MV-4-11 (cell line): ENCODE results near the gene MRPS34.

ENCODE experiments used
- DNase-seq: peaks from one replicate; lab custom pipeline; 2025; lab: John Stamatoyannopoulos, UW

MRPS34 gene

GRCh38 chr16:1727651-1728624 is 45.0 kb downstream of the MRPS34 start:
- no peak for DNase-seq

DNA sequence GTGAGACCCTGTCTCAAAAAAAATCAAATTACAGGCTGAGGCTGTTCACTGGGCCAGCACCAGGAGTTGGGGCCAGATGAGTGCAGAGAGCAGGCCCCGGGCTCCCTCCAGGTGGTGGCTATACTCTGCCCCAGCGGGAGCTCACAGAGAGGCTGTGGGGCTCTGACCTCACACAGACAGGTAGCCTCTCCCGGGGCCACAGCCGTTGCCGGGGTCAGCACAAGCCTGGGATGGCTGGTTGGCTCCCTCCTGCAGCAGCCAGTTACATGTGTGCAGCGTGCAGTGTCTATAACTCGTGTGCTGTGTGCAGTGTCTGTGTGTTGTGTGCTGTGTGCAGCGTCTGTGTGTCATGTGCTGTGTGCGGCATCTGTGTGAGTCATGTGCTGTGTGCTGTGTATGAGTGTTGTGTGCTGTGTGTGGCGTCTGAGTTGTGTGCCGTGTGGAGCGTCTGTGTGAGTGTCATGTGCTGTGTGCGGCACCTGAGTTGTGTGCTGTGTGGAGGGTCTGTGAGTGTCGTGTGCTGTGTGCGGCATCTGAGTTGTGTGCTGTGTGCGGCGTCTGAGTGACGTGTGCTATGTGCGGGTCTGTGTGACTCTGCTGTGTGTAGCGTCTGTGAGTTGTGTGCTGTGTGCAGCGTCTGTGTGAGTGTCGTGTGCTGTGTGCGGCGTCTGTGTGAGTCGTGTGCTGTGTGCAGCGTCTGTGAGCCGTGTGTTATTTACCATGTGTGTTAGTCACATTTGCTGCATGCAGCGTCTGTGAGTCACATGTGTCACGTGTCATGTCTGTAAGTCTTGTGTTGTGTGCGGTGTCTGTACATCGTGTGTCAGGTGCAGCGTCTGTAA is 46.1 kb downstream of the MRPS34 start:
- DNase-seq = no peak

- no peak for DNase-seq
Observed at GRCh38 chr16:1724491-1724890, 48.4 kb downstream of the MRPS34 start.

GRCh38 chr16:1723450-1724147 is 49.3 kb downstream of the MRPS34 start:
- DNase-seq = peak; percentile 10
